Stimulated activated CD8-positive, alpha-beta memory T cell treated with anti-CD3 and anti-CD28 coated beads, Interleukin-2, amount 100 ng/mL, for 48 hours (primary cell): ENCODE results near the gene RNF138.
"Not testable (repeated sequence)": the region's sequence is repeated elsewhere in the genome, so short reads cannot be mapped to it uniquely, and the experiment has no call there.

ENCODE experiments used
- DNase-seq, 2 donors: peaks; one replicate each; pipeline ENCODE4 v3.0.0-alpha.2; 2020; ENCODE audit warnings: low read depth in 2 of 2

RNF138 gene

GRCh38 chr18:32173654-32174053, 82.0 kb downstream of the RNF138 start:
- DNase-seq: no peak

GRCh38 chr18:32174719-32175118, 83.0 kb downstream of the RNF138 start:
- DNase-seq: no peak

DNA sequence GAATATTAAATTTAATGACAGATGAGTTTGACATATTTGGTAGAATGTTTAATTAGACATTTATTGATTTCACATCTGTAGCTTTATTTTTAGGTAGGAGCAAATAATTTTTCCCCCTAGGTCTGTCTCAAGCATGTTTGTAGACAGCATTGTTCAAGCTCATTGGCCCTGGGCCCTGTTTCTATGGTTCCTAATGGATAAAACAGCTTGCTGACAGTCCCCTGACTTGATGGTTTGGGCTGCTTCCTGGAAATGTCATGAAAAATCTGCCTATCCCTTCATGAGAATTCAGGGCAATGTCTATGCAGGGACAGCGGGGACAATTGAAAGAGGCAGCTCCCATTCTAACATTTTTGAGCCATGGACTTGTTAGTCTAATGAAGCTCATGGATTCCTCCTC, 83.6 kb downstream of the RNF138 start:
- DNase-seq: no peak

- DNase-seq: not testable (repeated sequence)
These were observed 85.1 kb downstream of the RNF138 start for GRCh38 chr18:32176745-32177144.

- no peak for DNase-seq
These were observed 85.9 kb downstream of the RNF138 start for GRCh38 chr18:32177530-32177929.
